22Rv1 (cell line): ENCODE data around the gene OR52H1.

Experiments
- ZFX ChIP-seq: fragments of 450-650 bp; IDR thresholded peaks from 2 replicates; pipeline ENCODE4 v1.6.1; 2017; ENCODE audit warnings: antibody characterized with exemption, borderline replicate concordance
- TF ChIP-seq, protein P1 (sequence below): fragments of 450-650 bp; IDR thresholded peaks from 2 replicates; pipeline ENCODE4 v1.5.1; 2017; ENCODE audit warnings: mild to moderate bottlenecking

DNA sequence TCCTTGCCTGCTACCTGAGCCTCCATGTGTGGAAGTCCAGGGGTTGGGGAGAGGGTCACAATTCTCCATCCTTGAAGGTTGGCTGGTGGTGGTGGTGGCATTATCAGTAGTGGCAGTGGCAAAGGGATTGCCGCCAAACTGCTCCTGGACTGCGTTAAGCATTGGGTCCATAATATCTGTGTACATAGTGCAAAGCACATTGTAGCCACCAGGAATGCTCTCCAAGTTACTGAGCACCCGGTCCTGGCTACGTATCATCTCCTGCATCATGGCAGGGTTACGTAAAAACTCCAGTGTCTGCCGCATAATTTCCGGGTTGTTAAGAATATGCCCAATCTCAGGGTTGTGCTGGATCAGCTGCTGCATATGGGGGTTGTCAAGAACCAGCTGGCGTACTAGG lies 39.7 kb downstream of the OR52H1 start:
- TF ChIP-seq, protein P1, sequence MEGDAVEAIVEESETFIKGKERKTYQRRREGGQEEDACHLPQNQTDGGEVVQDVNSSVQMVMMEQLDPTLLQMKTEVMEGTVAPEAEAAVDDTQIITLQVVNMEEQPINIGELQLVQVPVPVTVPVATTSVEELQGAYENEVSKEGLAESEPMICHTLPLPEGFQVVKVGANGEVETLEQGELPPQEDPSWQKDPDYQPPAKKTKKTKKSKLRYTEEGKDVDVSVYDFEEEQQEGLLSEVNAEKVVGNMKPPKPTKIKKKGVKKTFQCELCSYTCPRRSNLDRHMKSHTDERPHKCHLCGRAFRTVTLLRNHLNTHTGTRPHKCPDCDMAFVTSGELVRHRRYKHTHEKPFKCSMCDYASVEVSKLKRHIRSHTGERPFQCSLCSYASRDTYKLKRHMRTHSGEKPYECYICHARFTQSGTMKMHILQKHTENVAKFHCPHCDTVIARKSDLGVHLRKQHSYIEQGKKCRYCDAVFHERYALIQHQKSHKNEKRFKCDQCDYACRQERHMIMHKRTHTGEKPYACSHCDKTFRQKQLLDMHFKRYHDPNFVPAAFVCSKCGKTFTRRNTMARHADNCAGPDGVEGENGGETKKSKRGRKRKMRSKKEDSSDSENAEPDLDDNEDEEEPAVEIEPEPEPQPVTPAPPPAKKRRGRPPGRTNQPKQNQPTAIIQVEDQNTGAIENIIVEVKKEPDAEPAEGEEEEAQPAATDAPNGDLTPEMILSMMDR: peak; percentile 30
- no peak for TF ChIP-seq ZFX
